Astrocyte (in vitro differentiated cells and primary cell): Measurements from ENCODE around the gene DNHD1. TPM values are rescaled to one million over a fixed set of nuclear protein-coding genes. Genes with fewer than 3 reads are reported as not detected.

Experiments
- DNase-seq: peaks from one replicate; pipeline ENCODE4 v3.0.0-alpha.2; 2010; ENCODE audit warnings: low read depth
- FAIRE-seq: peaks from 2 replicates; lab custom pipeline; 2011; peaks lifted over from hg19 to GRCh38; lab: Jason Lieb, UNC
- H2AFZ ChIP-seq: 2 replicates; pipeline ENCODE4 v1.6.0; 2012; ENCODE audit warnings: low read depth, low read length, inconsistent platforms
- H3K27ac ChIP-seq: 2 replicates; pipeline ENCODE4 v1.5.1; 2011; ENCODE audit warnings: low read depth, low read length, inconsistent platforms
- H3K27me3 ChIP-seq: 2 replicates; pipeline ENCODE4 v1.6.0; 2011; ENCODE audit warnings: low read length, inconsistent platforms; ENCODE audit not compliant: insufficient read depth
- H3K36me3 ChIP-seq: 2 replicates; pipeline ENCODE4 v1.5.1; 2011; ENCODE audit warnings: low read length, inconsistent platforms; ENCODE audit not compliant: insufficient read depth
- H3K4me1 ChIP-seq: 2 replicates; pipeline ENCODE4 v1.5.1; 2011; ENCODE audit warnings: low read length, inconsistent platforms; ENCODE audit not compliant: insufficient read depth
- H3K4me2 ChIP-seq: 2 replicates; pipeline ENCODE4 v1.6.0; 2012; ENCODE audit warnings: low read length, inconsistent platforms
- H3K4me3 ChIP-seq: 2 replicates; pipeline ENCODE4 v1.5.1; 2011; ENCODE audit warnings: low read depth, mild to moderate bottlenecking, low read length, inconsistent platforms; ENCODE audit not compliant: insufficient read depth
- H3K79me2 ChIP-seq: 2 replicates; pipeline ENCODE4 v1.6.0; 2012; ENCODE audit warnings: mild to moderate bottlenecking, low read length, inconsistent platforms; ENCODE audit not compliant: insufficient read depth
- H3K9ac ChIP-seq: 2 replicates; pipeline ENCODE4 v1.6.0; 2012; ENCODE audit warnings: mild to moderate bottlenecking, low read length, inconsistent platforms
- H3K9me3 ChIP-seq: 2 replicates; pipeline ENCODE4 v1.5.1; 2012; ENCODE audit warnings: low read depth, mild to moderate bottlenecking, low read length, inconsistent platforms; ENCODE audit not compliant: insufficient read depth
- H4K20me1 ChIP-seq: 2 replicates; pipeline ENCODE4 v1.6.0; 2012; ENCODE audit warnings: low read length, inconsistent platforms; ENCODE audit not compliant: insufficient read depth
- H3K27ac Mint-ChIP-seq: one replicate; pipeline ENCODE4 v1.8.0; 2021; ENCODE audit warnings: mild to moderate bottlenecking, mixed read lengths; ENCODE audit not compliant: unreplicated experiment
- H3K27me3 Mint-ChIP-seq: one replicate; pipeline ENCODE4 v1.8.0; 2021; ENCODE audit warnings: low read depth, mixed read lengths; ENCODE audit not compliant: unreplicated experiment
- H3K36me3 Mint-ChIP-seq: one replicate; pipeline ENCODE4 v1.8.0; 2021; ENCODE audit warnings: low read depth, mixed read lengths; ENCODE audit not compliant: unreplicated experiment
- H3K4me1 Mint-ChIP-seq: one replicate; pipeline ENCODE4 v1.8.0; 2021; ENCODE audit warnings: low read depth, mixed read lengths; ENCODE audit not compliant: unreplicated experiment
- H3K4me3 Mint-ChIP-seq: one replicate; pipeline ENCODE4 v1.8.0; 2021; ENCODE audit warnings: mild to moderate bottlenecking, moderate library complexity, mixed read lengths; ENCODE audit not compliant: unreplicated experiment
- H3K9me3 Mint-ChIP-seq: one replicate; pipeline ENCODE4 v1.8.0; 2021; ENCODE audit warnings: mild to moderate bottlenecking, mixed read lengths; ENCODE audit not compliant: unreplicated experiment
- CTCF ChIP-seq: IDR thresholded peaks from 2 replicates; pipeline ENCODE4 v1.5.1; 2011; ENCODE audit warnings: low read depth, mild to moderate bottlenecking, inconsistent platforms, low read length, moderate library complexity; ENCODE audit not compliant: insufficient read depth
- EZH2 ChIP-seq: IDR thresholded peaks from 2 replicates; pipeline ENCODE4 v1.6.1; 2012; ENCODE audit warnings: mild to moderate bottlenecking, low read length, inconsistent platforms; ENCODE audit not compliant: insufficient read depth
- total RNA-seq: library from RNA; stranded (reverse); gene quantifications from 2 replicates; pipeline ENCODE4 v1.2.1, GENCODE V29; 2021

The DNHD1 gene
- total RNA-seq, 1 donor from 2014 or later = 8.2 TPM

- Mint-ChIP-seq H3K27ac (peak overlapping the region; percentile 96), H3K4me1 (peaks cover 17% of the 10 kb centered on the region), H3K27me3 (no peaks in the 10 kb centered on the region), H3K9me3 (no peaks in the 10 kb centered on the region), H3K4me3 (peak overlapping the region; percentile 86), H3K36me3 (peaks cover 18% of the 10 kb centered on the region)
- Histone ChIP-seq H3K9ac (peak overlapping the region; percentile 90), H3K9me3 (no peaks in the 10 kb centered on the region), H3K27me3 (no peaks in the 10 kb centered on the region), H3K36me3 (peaks cover 17% of the 10 kb centered on the region), H3K4me3 (peak overlapping the region; percentile 75), H3K4me2 (peak overlapping the region; percentile 94), H3K79me2 (peaks cover 41% of the 10 kb centered on the region), H3K4me1 (peaks cover 14% of the 10 kb centered on the region), H4K20me1 (peaks cover 25% of the 10 kb centered on the region), H3K27ac (peak overlapping the region; percentile 81), H2AFZ (no peak overlapping the region)
- no peak for DNase-seq
- no peak for TF ChIP-seq CTCF
- no peak for TF ChIP-seq EZH2
- FAIRE-seq = no peak
Observed at GRCh38 chr11:6474806-6475500, 22.1 kb upstream of the DNHD1 start.

GRCh38 chr11:6475936-6476335 is 21.1 kb upstream of the DNHD1 start:
- no peak for DNase-seq
- Histone ChIP-seq H3K9ac (no peak overlapping the region), H3K79me2 (peaks cover 43% of the 10 kb centered on the region), H3K36me3 (peaks cover 17% of the 10 kb centered on the region), H3K4me2 (no peak overlapping the region), H3K4me3 (no peak overlapping the region), H2AFZ (no peak overlapping the region), H3K27me3 (no peaks in the 10 kb centered on the region), H4K20me1 (peaks cover 19% of the 10 kb centered on the region), H3K9me3 (no peaks in the 10 kb centered on the region), H3K27ac (no peak overlapping the region), H3K4me1 (peaks cover 20% of the 10 kb centered on the region)
- FAIRE-seq = no peak
- Mint-ChIP-seq H3K36me3 (peaks cover 18% of the 10 kb centered on the region), H3K27me3 (no peaks in the 10 kb centered on the region), H3K4me3 (peak overlapping the region; percentile 54), H3K4me1 (peaks cover 22% of the 10 kb centered on the region), H3K27ac (no peak overlapping the region), H3K9me3 (no peaks in the 10 kb centered on the region)
- TF ChIP-seq EZH2 (no peak), CTCF (no peak)

DNA sequence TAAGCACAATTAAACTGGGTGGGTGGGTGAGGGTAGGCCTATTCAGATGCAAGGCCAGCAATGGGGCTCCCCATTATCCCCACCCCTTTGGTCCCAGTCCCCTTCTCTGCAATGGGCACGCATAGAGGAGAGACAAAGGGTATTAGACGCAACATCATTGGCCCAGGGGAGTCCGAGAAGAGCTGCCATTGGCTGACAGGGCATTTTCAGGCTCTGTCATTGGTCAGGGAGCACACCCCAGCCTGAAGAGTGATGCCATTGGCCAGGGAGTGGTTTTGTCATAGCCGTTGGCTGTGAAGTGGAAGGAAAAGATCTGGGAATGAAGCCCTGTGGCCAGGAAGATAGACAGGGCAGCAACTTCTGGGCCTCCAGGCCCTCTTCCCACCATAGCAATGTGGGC is 20.5 kb upstream of the DNHD1 start:
- Histone ChIP-seq H3K79me2 (peaks cover 46% of the 10 kb centered on the region), H3K36me3 (peaks cover 17% of the 10 kb centered on the region), H3K9ac (no peak overlapping the region), H3K27ac (no peak overlapping the region), H3K4me2 (no peak overlapping the region), H3K9me3 (no peaks in the 10 kb centered on the region), H3K27me3 (no peaks in the 10 kb centered on the region), H3K4me3 (no peak overlapping the region), H4K20me1 (peaks cover 19% of the 10 kb centered on the region), H3K4me1 (peaks cover 20% of the 10 kb centered on the region), H2AFZ (no peak overlapping the region)
- Mint-ChIP-seq H3K27ac (no peak overlapping the region), H3K27me3 (no peaks in the 10 kb centered on the region), H3K36me3 (peaks cover 18% of the 10 kb centered on the region), H3K4me1 (peaks cover 22% of the 10 kb centered on the region), H3K9me3 (no peaks in the 10 kb centered on the region), H3K4me3 (no peak overlapping the region)
- no peak for TF ChIP-seq CTCF
- TF ChIP-seq EZH2 = no peak
- no peak for FAIRE-seq
- no peak for DNase-seq
